Measurements from ENCODE around the gene ALKBH4.

Gene ALKBH4

GRCh38 chr7:102434039-102434486, 30.6 kb downstream of the ALKBH4 start:
- peak overlapping the region; percentile 65 for H3K4me3 ChIP-seq (ENCODE audit: control insufficient read depth, low read depth, low read length)
- no peak for TF ChIP-seq CTCF (conservative IDR thresholded peaks at IDR 0.05; ENCODE audit: control insufficient read depth, insufficient read depth, low read depth, low read length)
- DNase-seq (ENCODE audit: low read depth), result peak; percentile 38

- TF ChIP-seq CTCF (conservative IDR thresholded peaks at IDR 0.05; ENCODE audit: control insufficient read depth, insufficient read depth, low read depth, low read length), result no peak
- peak within 1 kb of the TSS; percentile 65 for H3K4me3 ChIP-seq (ENCODE audit: control insufficient read depth, low read depth, low read length)
- peak; percentile 43 for DNase-seq (ENCODE audit: low read depth)
Observed at GRCh38 chr7:102433219-102434038, 31.2 kb downstream of the ALKBH4 start, which contains the start of gene ORAI2. ORAI2 (plus strand) TSS chr7:102433575; CDS start chr7:102438957, 5,382 bp downstream.

- DNase-seq (ENCODE audit: low read depth), result no peak
- peak overlapping the region; percentile 57 for H3K4me3 ChIP-seq (ENCODE audit: control insufficient read depth, low read depth, low read length)
- TF ChIP-seq CTCF (conservative IDR thresholded peaks at IDR 0.05; ENCODE audit: control insufficient read depth, insufficient read depth, low read depth, low read length), result no peak
Observed at GRCh38 chr7:102432442-102433218, 32.0 kb downstream of the ALKBH4 start.

- DNase-seq (ENCODE audit: low read depth), result no peak
- no peak for TF ChIP-seq CTCF (conservative IDR thresholded peaks at IDR 0.05; ENCODE audit: control insufficient read depth, insufficient read depth, low read depth, low read length)
- H3K4me3 ChIP-seq (ENCODE audit: control insufficient read depth, low read depth, low read length), result no peak overlapping the region
Observed at GRCh38 chr7:102431617-102432298, 32.9 kb downstream of the ALKBH4 start.

- no peak for TF ChIP-seq CTCF (conservative IDR thresholded peaks at IDR 0.05; ENCODE audit: control insufficient read depth, insufficient read depth, low read depth, low read length)
- DNase-seq (ENCODE audit: low read depth), result no peak
- H3K4me3 ChIP-seq (ENCODE audit: control insufficient read depth, low read depth, low read length), result no peak overlapping the region
Observed at GRCh38 chr7:102429141-102429899, 35.3 kb downstream of the ALKBH4 start.

- no peak for DNase-seq (ENCODE audit: low read depth)
- TF ChIP-seq CTCF (conservative IDR thresholded peaks at IDR 0.05; ENCODE audit: control insufficient read depth, insufficient read depth, low read depth, low read length), result no peak
- no peak overlapping the region for H3K4me3 ChIP-seq (ENCODE audit: control insufficient read depth, low read depth, low read length)
Observed at GRCh38 chr7:102427019-102427405, 37.7 kb downstream of the ALKBH4 start.
